Astrocyte of the cerebellum (primary cell): ENCODE results near the gene SLC29A3.

ENCODE experiments used
- DNase-seq: peaks from one replicate; pipeline ENCODE4 v3.0.0-alpha.2; 2011; ENCODE audit warnings: low read depth
- H3K4me3 ChIP-seq: 2 replicates; pipeline ENCODE4 v1.5.1; 2011; ENCODE audit warnings: mild to moderate bottlenecking, low read depth, low read length, moderate library complexity
- in situ Hi-C: cut with HindIII; loops from 2 replicates; pipeline ENCODE4 v1.10.0; 2017; ENCODE audit warnings: low sequenced_read_pairs
- TF ChIP-seq, protein P1 (sequence below): IDR thresholded peaks from 2 replicates; pipeline ENCODE4 v1.5.1; 2012; ENCODE audit warnings: low read length, low read depth, moderate library complexity, mild to moderate bottlenecking; ENCODE audit errors: missing control alignments

SLC29A3 gene

GRCh38 chr10:71335173-71335708 lies 16.2 kb downstream of the SLC29A3 start:
- in situ Hi-C loops = no loop called here
- no peak for DNase-seq

DNA sequence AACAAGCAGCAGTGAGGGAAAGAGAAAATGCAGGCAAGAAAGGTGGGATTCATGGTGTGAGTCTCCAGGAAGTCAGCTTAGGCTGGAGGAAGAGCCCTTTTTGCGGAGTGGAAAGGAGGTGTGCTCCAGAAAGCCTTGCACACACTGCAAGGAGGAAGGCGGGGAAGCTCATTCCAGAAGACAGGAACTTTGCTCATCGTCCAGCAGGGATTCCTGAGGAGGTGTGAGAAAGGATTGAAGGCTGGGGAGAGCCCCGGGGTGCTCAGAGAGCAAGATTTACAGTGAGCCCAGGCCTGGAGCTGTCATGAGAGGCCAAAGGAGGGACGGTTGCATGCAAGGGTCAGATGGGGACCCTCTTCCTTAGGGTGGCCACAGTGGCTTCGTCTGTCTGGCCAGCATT lies 17.6 kb downstream of the SLC29A3 start:
- DNase-seq = no peak
- no peak overlapping the region for H3K4me3 ChIP-seq
- in situ Hi-C loops = no loop called here
- TF ChIP-seq, protein P1, sequence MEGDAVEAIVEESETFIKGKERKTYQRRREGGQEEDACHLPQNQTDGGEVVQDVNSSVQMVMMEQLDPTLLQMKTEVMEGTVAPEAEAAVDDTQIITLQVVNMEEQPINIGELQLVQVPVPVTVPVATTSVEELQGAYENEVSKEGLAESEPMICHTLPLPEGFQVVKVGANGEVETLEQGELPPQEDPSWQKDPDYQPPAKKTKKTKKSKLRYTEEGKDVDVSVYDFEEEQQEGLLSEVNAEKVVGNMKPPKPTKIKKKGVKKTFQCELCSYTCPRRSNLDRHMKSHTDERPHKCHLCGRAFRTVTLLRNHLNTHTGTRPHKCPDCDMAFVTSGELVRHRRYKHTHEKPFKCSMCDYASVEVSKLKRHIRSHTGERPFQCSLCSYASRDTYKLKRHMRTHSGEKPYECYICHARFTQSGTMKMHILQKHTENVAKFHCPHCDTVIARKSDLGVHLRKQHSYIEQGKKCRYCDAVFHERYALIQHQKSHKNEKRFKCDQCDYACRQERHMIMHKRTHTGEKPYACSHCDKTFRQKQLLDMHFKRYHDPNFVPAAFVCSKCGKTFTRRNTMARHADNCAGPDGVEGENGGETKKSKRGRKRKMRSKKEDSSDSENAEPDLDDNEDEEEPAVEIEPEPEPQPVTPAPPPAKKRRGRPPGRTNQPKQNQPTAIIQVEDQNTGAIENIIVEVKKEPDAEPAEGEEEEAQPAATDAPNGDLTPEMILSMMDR = no peak

More at GRCh38 chr10:71335173-71335708, 16.2 kb downstream of the SLC29A3 start:
- TF ChIP-seq, protein P1 = no peak
- H3K4me3 ChIP-seq = no peak overlapping the region

DNA sequence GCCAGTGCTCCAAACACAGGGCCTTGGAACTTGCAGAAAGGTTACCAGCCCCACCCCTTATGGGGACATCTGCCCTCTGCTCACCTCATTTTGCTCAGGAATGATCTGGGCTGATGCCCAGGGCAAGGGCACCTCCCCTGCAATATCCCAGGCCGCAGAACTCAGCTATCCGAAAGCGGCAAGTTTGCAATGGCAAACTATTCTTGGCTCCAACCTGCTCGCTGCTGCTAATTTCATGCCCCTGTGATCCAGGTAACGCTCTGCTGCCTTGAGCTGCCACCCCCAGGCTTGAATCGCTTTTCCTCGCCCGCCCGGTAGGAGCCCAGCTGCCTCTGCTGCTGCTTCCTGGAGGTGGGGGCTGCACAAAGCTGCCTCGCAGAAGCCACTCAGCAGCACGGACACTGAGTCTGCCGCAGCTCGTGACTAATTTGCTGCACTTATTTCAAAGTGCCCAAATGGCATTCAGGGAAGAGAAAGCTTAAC lies 18.2 kb downstream of the SLC29A3 start:
- in situ Hi-C loops = no loop called here
- TF ChIP-seq, protein P1 = no peak

DNA sequence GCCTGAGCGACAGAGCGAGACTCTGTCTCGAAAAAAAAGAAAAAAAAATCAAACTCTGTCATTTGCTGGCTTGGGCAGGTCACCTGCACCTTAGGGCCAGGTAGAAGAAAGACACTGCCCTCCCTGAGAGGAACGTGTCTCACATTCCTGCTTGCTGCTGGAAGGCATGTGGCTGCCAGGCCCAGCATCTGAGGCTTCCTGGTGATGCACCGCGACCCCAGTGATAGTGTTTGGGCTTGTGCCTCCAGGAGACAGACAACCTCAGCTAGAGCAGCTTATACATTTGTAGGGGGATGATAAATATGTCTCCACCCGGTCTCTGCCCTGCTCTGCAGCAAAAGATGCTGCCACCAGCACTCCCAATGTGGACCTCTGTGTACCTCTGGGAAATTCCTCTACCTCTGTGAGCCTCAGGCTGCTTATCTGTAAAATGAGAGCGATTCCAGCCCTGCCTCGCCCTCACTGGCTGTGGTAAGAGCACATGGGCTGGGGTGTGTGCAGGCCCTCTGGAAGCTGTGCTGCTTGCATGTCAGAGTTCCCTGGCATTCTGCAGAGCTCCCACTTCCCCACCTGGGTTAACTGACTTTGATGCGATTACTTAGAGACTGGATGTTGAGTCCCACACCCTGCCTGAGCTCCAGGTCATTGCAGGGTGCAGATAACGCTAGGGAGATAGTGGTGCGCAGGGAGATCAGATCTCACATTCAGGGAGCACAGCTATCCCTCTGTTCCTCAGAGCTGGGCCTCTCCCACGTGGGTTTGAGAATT lies 19.9 kb downstream of the SLC29A3 start:
- TF ChIP-seq, protein P1 = no peak
- DNase-seq = no peak
- H3K4me3 ChIP-seq = no peak overlapping the region
- in situ Hi-C loops = no loop called here

More for the DNA sequence above, 18.2 kb downstream of the SLC29A3 start:
- H3K4me3 ChIP-seq = no peak overlapping the region
- DNase-seq = no peak

DNA sequence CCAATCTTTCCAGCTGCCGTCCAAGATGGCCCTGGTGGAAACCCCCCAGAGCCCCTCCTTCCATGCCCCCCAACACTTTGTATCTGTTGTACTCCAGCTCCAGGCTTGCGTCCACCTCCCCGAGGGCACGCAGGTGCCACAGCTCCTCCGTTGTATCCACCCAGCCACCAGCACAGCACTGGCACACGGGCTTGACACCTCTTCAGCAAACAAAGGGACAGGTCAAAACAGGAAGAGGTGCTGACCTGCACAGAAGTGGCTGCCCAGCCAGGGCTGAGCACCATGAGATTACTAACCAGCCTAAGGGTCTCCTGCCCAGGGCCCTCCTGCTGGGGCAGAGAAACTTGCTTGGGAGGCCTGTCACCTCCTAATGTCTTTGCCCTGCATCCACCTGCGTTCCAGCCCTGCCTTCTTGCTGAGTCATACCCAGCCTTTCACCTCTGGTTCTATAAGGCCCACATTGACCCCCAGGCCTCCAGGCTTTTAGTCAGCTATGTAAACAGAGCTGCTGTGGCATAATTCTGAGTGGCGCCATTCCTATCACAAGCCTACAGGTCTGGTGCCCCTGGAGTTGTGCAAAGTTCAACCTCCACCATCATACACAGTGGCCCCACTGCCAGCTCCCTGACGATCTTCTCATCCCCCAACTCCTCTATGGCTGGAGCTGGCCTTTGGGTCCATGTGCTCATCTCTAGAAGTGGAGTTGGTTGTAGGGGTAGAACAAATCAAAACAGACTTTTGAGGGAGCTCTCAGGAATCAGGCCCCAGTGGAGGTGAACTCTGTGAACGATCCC lies 20.9 kb downstream of the SLC29A3 start:
- no peak for DNase-seq
- in situ Hi-C loops = no loop called here
- TF ChIP-seq, protein P1 = no peak
- H3K4me3 ChIP-seq = no peak overlapping the region

DNA sequence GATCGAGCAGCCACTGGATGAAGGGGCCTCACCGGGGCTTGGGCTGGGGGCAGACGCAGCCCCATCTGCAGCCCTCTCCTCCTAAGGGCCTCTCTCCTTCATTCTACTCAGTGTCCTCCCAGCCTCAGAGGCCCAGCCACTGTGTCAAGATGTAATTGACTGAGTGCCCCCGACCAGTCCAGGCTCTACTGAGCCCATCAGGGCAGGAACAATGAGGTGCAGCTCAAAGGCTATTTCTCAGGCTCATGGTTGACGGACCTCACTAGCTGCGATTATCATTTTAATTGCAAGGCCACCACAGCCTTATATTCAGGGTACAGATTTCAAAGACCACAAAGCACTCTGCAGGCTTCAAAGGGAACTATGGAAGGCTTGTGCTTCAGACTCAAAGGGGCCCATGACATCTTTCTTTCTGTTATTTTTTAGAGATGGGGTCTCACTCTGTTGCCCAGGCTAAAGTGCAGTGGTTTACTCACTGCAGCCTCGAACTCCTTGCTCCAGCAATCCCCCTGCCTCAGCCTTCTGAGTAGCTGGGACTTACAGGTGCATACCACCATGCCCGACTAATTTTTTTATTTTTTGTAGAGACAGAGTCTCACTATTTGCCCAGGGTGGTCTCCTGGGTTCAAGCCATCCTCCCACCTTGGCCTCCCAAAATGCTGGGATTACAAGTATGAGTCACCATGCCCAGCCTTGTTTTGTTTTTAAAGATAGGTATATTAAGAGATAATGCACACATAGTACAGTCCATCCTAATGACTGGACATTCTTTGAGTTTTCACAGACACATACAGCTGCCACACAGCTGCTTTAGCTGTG lies 23.7 kb downstream of the SLC29A3 start:
- no peak for DNase-seq
- no peak overlapping the region for H3K4me3 ChIP-seq
- in situ Hi-C loops = no loop called here

More for the DNA sequence above, 23.7 kb downstream of the SLC29A3 start:
- TF ChIP-seq, protein P1 = no peak
